IPS-20b (cell line): ENCODE results near the gene TBC1D16.

Experiments used
- H3K27ac ChIP-seq: one replicate; pipeline ENCODE4 v1.5.1; 2013; ENCODE audit warnings: low read length
- H3K27me3 ChIP-seq: 2 replicates; pipeline ENCODE4 v1.6.1; 2013; ENCODE audit warnings: mild to moderate bottlenecking, low read length, inconsistent platforms; ENCODE audit not compliant: insufficient read depth
- H3K36me3 ChIP-seq: 2 replicates; pipeline ENCODE4 v1.6.1; 2013; ENCODE audit warnings: low read depth, mild to moderate bottlenecking, inconsistent platforms, low read length, moderate library complexity; ENCODE audit not compliant: insufficient read depth
- H3K4me1 ChIP-seq: 2 replicates; pipeline ENCODE4 v1.6.1; 2013; ENCODE audit warnings: mild to moderate bottlenecking, control low read depth, inconsistent platforms, low read length, moderate library complexity; ENCODE audit not compliant: insufficient read depth
- H3K4me3 ChIP-seq: 2 replicates; pipeline ENCODE4 v1.5.1; 2013; ENCODE audit warnings: mild to moderate bottlenecking, low read length, inconsistent platforms
- H3K9ac ChIP-seq: 2 replicates; pipeline ENCODE4 v1.6.1; 2013; ENCODE audit warnings: low read depth, mild to moderate bottlenecking, inconsistent platforms, low read length, moderate library complexity
- H3K9me3 ChIP-seq: 2 replicates; pipeline ENCODE4 v1.6.1; 2013; ENCODE audit warnings: mild to moderate bottlenecking, low read depth, low read length, inconsistent platforms; ENCODE audit not compliant: insufficient read depth

TBC1D16 gene

DNA sequence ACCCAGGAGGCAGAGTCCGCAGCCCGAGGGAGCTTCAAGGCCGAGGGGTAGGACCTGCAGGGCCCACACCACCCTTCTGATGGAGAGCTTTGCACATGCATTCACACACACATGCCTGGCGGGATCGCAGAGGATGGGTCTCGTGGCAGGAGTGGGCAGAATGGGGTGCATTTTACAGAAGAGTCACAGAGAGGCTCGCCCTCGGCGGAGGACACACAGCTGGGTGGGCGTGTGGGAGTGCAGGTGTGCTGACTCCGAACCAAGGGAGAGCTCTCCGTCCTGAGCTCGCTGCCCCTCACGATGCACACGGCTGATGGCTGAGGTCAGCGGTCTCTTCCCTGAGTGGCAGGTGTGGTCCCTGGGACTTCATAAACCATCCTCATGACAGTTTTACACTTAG lies 99.6 kb downstream of the TBC1D16 start:
- H3K27ac ChIP-seq: no peak overlapping the region
- H3K27me3 ChIP-seq: peaks cover 14% of the 10 kb centered on the region; the same call in 1 of the 2 replicates
- peaks cover 20% of the 10 kb centered on the region for H3K36me3 ChIP-seq
- H3K4me1 ChIP-seq: peaks cover 13% of the 10 kb centered on the region; the same call in 1 of the 2 replicates
- no peak overlapping the region for H3K4me3 ChIP-seq
- no peak overlapping the region for H3K9ac ChIP-seq
- H3K9me3 ChIP-seq: no peaks in the 10 kb centered on the region

- peaks cover 20% of the 10 kb centered on the region; the same call in 1 of the 2 replicates for H3K27me3 ChIP-seq
- H3K4me3 ChIP-seq: no peak overlapping the region
- no peaks in the 10 kb centered on the region for H3K9me3 ChIP-seq
- no peak overlapping the region for H3K27ac ChIP-seq
- no peak overlapping the region for H3K9ac ChIP-seq
- peaks cover 14% of the 10 kb centered on the region for H3K36me3 ChIP-seq
- H3K4me1 ChIP-seq: peaks cover 13% of the 10 kb centered on the region; the same call in 1 of the 2 replicates
Measured at GRCh38 chr17:79935197-79935885, 100.3 kb downstream of the TBC1D16 start.

DNA sequence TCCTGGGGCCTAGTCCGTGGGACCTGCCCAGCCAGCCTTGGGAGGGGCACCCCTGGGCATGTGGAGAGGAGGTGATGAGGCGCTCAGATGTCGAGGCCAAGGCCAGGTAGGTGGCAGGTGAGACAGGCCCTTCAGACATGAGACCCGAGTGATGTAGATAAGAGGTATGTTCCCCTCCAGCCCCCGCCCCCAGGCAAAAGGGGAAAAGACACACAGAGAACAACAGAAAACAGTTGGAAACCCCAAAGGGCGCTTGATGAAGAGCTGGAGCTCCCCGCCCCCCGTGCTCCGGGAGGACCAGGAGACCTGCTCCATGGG lies 101.1 kb downstream of the TBC1D16 start:
- Histone ChIP-seq H3K27ac (no peak overlapping the region), H3K9me3 (no peaks in the 10 kb centered on the region), H3K9ac (no peak overlapping the region), H3K27me3 (peaks cover 20% of the 10 kb centered on the region; the same call in 1 of the 2 replicates), H3K4me3 (no peak overlapping the region), H3K4me1 (peaks cover 13% of the 10 kb centered on the region; the same call in 1 of the 2 replicates), H3K36me3 (peaks cover 7% of the 10 kb centered on the region; the same call in 1 of the 2 replicates)

GRCh38 chr17:79933863-79934652 lies 101.6 kb downstream of the TBC1D16 start:
- H3K9ac ChIP-seq: no peak overlapping the region
- no peak overlapping the region for H3K27ac ChIP-seq
- no peak overlapping the region for H3K4me3 ChIP-seq
- peaks cover 24% of the 10 kb centered on the region for H3K27me3 ChIP-seq
- H3K9me3 ChIP-seq: no peaks in the 10 kb centered on the region
- H3K4me1 ChIP-seq: peaks cover 13% of the 10 kb centered on the region; the same call in 1 of the 2 replicates
- peaks cover 1% of the 10 kb centered on the region; the same call in 1 of the 2 replicates for H3K36me3 ChIP-seq

- no peaks in the 10 kb centered on the region for H3K9me3 ChIP-seq
- no peak overlapping the region for H3K9ac ChIP-seq
- H3K36me3 ChIP-seq: no peaks in the 10 kb centered on the region
- H3K4me3 ChIP-seq: no peak overlapping the region
- H3K27me3 ChIP-seq: peaks cover 38% of the 10 kb centered on the region
- no peak overlapping the region for H3K27ac ChIP-seq
- H3K4me1 ChIP-seq: peaks cover 13% of the 10 kb centered on the region; the same call in 1 of the 2 replicates
Measured at GRCh38 chr17:79932451-79933306, 103.0 kb downstream of the TBC1D16 start.

DNA sequence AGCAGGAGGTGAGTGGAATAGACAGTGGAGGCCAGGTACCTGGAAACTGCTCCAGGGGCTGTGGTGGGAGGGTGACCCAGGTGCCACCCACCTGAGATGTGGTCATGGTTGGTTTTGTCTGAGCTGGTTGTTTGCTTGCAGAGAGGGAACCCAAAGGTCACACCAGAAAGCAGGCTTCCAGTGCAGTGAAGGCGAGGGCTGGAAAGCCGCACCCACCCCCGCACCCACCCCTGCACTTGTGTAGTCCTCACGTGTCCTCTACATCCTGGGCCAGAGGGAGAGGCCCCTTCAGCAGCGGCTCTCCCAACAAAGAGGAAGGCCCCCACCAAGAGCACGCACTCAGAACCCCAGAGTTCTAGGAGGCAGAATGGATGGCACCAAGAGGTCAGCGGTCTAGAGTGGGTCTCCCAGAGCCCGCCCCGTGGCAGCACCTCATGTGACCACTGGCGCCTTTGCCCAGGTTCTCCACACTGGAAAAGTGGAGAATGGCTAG lies 103.8 kb downstream of the TBC1D16 start:
- H3K4me1 ChIP-seq: peaks cover 9% of the 10 kb centered on the region; the same call in 1 of the 2 replicates
- H3K9me3 ChIP-seq: no peaks in the 10 kb centered on the region
- no peak overlapping the region for H3K9ac ChIP-seq
- no peak overlapping the region for H3K27ac ChIP-seq
- peaks cover 38% of the 10 kb centered on the region for H3K27me3 ChIP-seq
- no peak overlapping the region for H3K4me3 ChIP-seq
- H3K36me3 ChIP-seq: no peaks in the 10 kb centered on the region

- no peak overlapping the region for H3K27ac ChIP-seq
Measured at GRCh38 chr17:79930877-79931816, 104.5 kb downstream of the TBC1D16 start.

DNA sequence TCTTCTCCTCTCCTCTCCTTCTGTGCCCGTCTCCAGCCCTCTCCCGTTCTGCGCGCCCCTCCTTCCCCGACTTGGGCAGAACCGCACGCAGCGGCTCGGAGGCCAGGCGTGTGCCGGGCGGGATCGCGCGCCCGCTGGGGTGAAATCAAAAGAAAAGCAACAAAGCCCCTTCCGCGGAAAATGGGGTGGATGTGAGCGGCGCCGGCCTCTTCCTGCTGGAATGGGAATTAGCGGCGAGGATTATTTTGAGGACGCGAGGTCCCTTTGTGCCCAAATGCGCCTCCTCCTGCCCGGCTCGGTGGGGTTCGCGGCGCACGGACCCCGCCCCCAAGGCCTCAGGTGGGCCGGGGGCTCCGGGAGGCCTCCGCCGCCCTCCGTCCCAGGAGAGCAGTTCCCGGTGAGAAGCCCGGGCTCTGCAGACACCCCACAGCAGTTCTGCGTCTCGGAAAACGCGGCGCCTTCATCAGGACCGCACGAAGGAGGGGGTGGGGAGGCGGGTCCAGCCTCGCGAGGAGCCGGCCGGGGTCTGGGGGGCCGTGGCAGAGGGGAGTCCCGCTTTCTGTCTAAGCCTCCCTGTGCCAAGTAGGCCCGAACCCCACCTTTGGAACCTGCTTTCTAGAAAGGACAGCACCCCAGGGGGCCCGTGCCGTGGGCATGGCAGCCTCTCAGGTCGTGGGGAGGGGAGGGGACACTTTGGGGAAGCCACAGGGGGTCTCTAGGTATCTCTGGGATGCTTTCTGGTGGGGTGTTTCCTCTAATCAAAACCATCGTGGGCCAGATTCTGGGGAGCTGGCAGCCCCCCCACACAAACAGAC lies 105.4 kb downstream of the TBC1D16 start:
- Histone ChIP-seq H3K27ac (no peak overlapping the region), H3K36me3 (no peaks in the 10 kb centered on the region), H3K9me3 (no peaks in the 10 kb centered on the region), H3K27me3 (peaks cover 38% of the 10 kb centered on the region), H3K4me3 (peak overlapping the region; percentile 66), H3K4me1 (peaks cover 9% of the 10 kb centered on the region; the same call in 1 of the 2 replicates), H3K9ac (peak overlapping the region; percentile 40; the same call in 1 of the 2 replicates)

More at GRCh38 chr17:79930877-79931816, 104.5 kb downstream of the TBC1D16 start:
- Histone ChIP-seq H3K27me3 (peaks cover 38% of the 10 kb centered on the region), H3K9me3 (no peaks in the 10 kb centered on the region), H3K4me3 (peak overlapping the region; percentile 66), H3K9ac (peak overlapping the region; percentile 40; the same call in 1 of the 2 replicates), H3K36me3 (no peaks in the 10 kb centered on the region), H3K4me1 (peaks cover 9% of the 10 kb centered on the region; the same call in 1 of the 2 replicates)

GRCh38 chr17:79929257-79930061 lies 106.2 kb downstream of the TBC1D16 start:
- no peaks in the 10 kb centered on the region for H3K9me3 ChIP-seq
- no peak overlapping the region for H3K9ac ChIP-seq
- no peaks in the 10 kb centered on the region for H3K36me3 ChIP-seq
- no peak overlapping the region for H3K27ac ChIP-seq
- H3K4me1 ChIP-seq: peaks cover 9% of the 10 kb centered on the region; the same call in 1 of the 2 replicates
- H3K27me3 ChIP-seq: peaks cover 38% of the 10 kb centered on the region
- no peak overlapping the region for H3K4me3 ChIP-seq
